HepG2 (cell line): ENCODE results near the gene TMEM87A. TPM values are rescaled to one million over a fixed set of nuclear protein-coding genes. Genes with fewer than 3 reads are reported as not detected.
A peak's percentile ranks its signal among the peaks of the same experiment; 100 is the strongest.

ENCODE experiments used
- ARID4A ChIP-seq: sonication (generic); formaldehyde crosslinking; IDR thresholded peaks from 2 replicates; pipeline ENCODE4 v1.5.0; 2020; ENCODE audit warnings: mild to moderate bottlenecking, missing genetic modification reagents, borderline replicate concordance
- CREB1 ChIP-seq, 2 experiments: fragments of 450-650 bp in 1 of 2; IDR thresholded peaks; 2 replicates each; pipeline ENCODE4 v1.6.1; 2016 to 2017; ENCODE audit warnings: control low read depth in 1 of 2, mild to moderate bottlenecking in 1 of 2, missing compliant biosample characterization in 1 of 2, missing genetic modification characterization in 1 of 2
- FOSL1 ChIP-seq: sonication (generic); formaldehyde crosslinking; IDR thresholded peaks from 2 replicates; pipeline ENCODE4 v1.9.0; 2021; ENCODE audit warnings: missing genetic modification reagents, borderline replicate concordance
- MNT ChIP-seq: fragments of 450-650 bp; IDR thresholded peaks from 2 replicates; pipeline ENCODE4 v1.6.1; 2016
- MYPOP ChIP-seq: sonication (generic); formaldehyde crosslinking; IDR thresholded peaks from 2 replicates; pipeline ENCODE4 v1.8.1; 2023; ENCODE audit warnings: mild to moderate bottlenecking, moderate library complexity, missing genetic modification reagents
- SRY ChIP-seq: sonication (generic); formaldehyde crosslinking; IDR thresholded peaks from 2 replicates; pipeline ENCODE4 v1.8.0; 2022; ENCODE audit warnings: mild to moderate bottlenecking, missing genetic modification reagents
- YEATS2 ChIP-seq: sonication (generic); formaldehyde crosslinking; IDR thresholded peaks from 2 replicates; pipeline ENCODE4 v1.4.0; 2020; ENCODE audit warnings: missing genetic modification reagents, borderline replicate concordance
- ZFP82 ChIP-seq: sonication (generic); formaldehyde crosslinking; IDR thresholded peaks from 2 replicates; pipeline ENCODE4 v1.5.1; 2020; ENCODE audit warnings: mild to moderate bottlenecking, missing genetic modification reagents, borderline replicate concordance
- ZNF770 ChIP-seq: sonication (generic); formaldehyde crosslinking; IDR thresholded peaks from 2 replicates; pipeline ENCODE4 v1.5.0; 2020; ENCODE audit warnings: mild to moderate bottlenecking, missing genetic modification reagents
- polyA plus RNA-seq, 8 experiments: library from polyadenylated mRNA; depleted of rRNA in 3 of 8; stranded (reverse) in 7 of 8; unstranded in 1 of 8; fragments of >200 nt; fragmentation: Illumina TruSeq in 4 of 8; extraction: Trizol in 4 of 8; gene quantifications; 2 replicates each; pipeline versions ENCODE4 v1.2.1 to v1.2.3, GENCODE V29; 2011 to 2016; ENCODE audit warnings: low read depth in 4 of 8, missing spikeins in 1 of 8, mixed read lengths in 1 of 8; ENCODE audit not compliant: insufficient read depth in 1 of 8
- total RNA-seq, 5 experiments: library from RNA; depleted of rRNA; stranded (reverse); fragments of >200 nt; fragmentation: Illumina TruSeq; extraction: Trizol; gene quantifications; 2 replicates each; pipeline ENCODE4 v1.2.3, GENCODE V29; 2016; ENCODE audit warnings: low read depth in 1 of 5
- TF ChIP-seq, protein P1 (sequence below): IDR thresholded peaks from 2 replicates; pipeline ENCODE4 v1.6.1; 2016; ENCODE audit warnings: low read depth
- TF ChIP-seq, protein P2 (sequence below): sonication (generic); formaldehyde crosslinking; IDR thresholded peaks from 2 replicates; pipeline ENCODE4 v1.9.0; 2021; ENCODE audit warnings: mild to moderate bottlenecking, missing genetic modification reagents

Gene TMEM87A
- total and polyA plus RNA-seq, 2 of the 13 experiments (the other 11 are each of a cell fraction or from before 2014, with no cell fraction given) = 20.2 to 42.8 TPM

DNA sequence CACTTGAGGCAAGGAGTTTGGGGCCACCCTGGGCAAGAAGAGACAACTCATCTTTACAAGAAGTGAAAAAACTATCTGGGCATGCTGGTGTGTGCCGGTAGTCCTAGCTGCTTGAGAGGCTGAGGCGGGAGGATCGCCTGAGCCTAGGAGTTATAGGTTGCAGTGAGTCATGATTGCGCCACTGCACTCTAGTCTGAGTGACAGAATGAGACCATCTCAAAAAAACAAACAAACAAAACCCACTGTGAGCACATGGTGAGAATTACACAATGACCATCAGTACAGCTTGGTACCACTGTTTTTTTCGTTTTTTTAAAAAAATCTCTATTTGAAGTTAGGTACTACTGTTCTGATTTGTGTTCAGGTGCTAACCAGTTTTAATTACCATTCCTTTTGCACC, 78.7 kb downstream of the TMEM87A start (continued):
- peak; percentile 87 for TF ChIP-seq MNT
- peak; percentile 67; the same call in 1 of the 2 replicates for TF ChIP-seq ARID4A (CRISPR knock-in tag)
- TF ChIP-seq ZFP82 (CRISPR knock-in tag) = no peak
- TF ChIP-seq MYPOP (CRISPR knock-in tag) = peak; percentile 30; the same call in 1 of the 2 replicates
- peak; percentile 13; the same call in 1 of the 2 replicates for TF ChIP-seq CREB1 (IDR thresholded peaks at IDR 0.05)
- no peak for TF ChIP-seq CREB1 (CRISPR knock-in tag; IDR thresholded peaks at IDR 0.05)
- peak; percentile 48; the same call in 1 of the 2 replicates for TF ChIP-seq YEATS2 (CRISPR knock-in tag)
- peak; percentile 89 for TF ChIP-seq ZNF770 (CRISPR knock-in tag)
- TF ChIP-seq, protein P1, sequence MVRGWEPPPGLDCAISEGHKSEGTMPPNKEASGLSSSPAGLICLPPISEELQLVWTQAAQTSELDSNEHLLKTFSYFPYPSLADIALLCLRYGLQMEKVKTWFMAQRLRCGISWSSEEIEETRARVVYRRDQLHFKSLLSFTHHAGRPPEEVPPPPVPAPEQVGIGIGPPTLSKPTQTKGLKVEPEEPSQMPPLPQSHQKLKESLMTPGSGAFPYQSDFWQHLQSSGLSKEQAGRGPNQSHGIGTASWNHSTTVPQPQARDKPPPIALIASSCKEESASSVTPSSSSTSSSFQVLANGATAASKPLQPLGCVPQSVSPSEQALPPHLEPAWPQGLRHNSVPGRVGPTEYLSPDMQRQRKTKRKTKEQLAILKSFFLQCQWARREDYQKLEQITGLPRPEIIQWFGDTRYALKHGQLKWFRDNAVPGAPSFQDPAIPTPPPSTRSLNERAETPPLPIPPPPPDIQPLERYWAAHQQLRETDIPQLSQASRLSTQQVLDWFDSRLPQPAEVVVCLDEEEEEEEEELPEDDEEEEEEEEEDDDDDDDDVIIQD (CRISPR knock-in tag) = peak; percentile 85
- TF ChIP-seq, protein P2, sequence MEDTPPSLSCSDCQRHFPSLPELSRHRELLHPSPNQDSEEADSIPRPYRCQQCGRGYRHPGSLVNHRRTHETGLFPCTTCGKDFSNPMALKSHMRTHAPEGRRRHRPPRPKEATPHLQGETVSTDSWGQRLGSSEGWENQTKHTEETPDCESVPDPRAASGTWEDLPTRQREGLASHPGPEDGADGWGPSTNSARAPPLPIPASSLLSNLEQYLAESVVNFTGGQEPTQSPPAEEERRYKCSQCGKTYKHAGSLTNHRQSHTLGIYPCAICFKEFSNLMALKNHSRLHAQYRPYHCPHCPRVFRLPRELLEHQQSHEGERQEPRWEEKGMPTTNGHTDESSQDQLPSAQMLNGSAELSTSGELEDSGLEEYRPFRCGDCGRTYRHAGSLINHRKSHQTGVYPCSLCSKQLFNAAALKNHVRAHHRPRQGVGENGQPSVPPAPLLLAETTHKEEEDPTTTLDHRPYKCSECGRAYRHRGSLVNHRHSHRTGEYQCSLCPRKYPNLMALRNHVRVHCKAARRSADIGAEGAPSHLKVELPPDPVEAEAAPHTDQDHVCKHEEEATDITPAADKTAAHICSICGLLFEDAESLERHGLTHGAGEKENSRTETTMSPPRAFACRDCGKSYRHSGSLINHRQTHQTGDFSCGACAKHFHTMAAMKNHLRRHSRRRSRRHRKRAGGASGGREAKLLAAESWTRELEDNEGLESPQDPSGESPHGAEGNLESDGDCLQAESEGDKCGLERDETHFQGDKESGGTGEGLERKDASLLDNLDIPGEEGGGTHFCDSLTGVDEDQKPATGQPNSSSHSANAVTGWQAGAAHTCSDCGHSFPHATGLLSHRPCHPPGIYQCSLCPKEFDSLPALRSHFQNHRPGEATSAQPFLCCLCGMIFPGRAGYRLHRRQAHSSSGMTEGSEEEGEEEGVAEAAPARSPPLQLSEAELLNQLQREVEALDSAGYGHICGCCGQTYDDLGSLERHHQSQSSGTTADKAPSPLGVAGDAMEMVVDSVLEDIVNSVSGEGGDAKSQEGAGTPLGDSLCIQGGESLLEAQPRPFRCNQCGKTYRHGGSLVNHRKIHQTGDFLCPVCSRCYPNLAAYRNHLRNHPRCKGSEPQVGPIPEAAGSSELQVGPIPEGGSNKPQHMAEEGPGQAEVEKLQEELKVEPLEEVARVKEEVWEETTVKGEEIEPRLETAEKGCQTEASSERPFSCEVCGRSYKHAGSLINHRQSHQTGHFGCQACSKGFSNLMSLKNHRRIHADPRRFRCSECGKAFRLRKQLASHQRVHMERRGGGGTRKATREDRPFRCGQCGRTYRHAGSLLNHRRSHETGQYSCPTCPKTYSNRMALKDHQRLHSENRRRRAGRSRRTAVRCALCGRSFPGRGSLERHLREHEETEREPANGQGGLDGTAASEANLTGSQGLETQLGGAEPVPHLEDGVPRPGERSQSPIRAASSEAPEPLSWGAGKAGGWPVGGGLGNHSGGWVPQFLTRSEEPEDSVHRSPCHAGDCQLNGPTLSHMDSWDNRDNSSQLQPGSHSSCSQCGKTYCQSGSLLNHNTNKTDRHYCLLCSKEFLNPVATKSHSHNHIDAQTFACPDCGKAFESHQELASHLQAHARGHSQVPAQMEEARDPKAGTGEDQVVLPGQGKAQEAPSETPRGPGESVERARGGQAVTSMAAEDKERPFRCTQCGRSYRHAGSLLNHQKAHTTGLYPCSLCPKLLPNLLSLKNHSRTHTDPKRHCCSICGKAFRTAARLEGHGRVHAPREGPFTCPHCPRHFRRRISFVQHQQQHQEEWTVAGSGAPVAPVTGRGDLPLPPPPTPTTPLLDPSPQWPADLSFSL (CRISPR knock-in tag) = no peak
- no peak for TF ChIP-seq SRY
- peak; percentile 51; the same call in 1 of the 2 replicates for TF ChIP-seq FOSL1 (CRISPR knock-in tag)
